Measurements from ENCODE around the gene KRTAP5-7. TPM values are rescaled to one million over a fixed set of nuclear protein-coding genes. Genes with fewer than 3 reads are reported as not detected.

The KRTAP5-7 gene
- polyA plus RNA-seq, 4 donors: 0.07 to 0.12 TPM; not detected in 2

DNA sequence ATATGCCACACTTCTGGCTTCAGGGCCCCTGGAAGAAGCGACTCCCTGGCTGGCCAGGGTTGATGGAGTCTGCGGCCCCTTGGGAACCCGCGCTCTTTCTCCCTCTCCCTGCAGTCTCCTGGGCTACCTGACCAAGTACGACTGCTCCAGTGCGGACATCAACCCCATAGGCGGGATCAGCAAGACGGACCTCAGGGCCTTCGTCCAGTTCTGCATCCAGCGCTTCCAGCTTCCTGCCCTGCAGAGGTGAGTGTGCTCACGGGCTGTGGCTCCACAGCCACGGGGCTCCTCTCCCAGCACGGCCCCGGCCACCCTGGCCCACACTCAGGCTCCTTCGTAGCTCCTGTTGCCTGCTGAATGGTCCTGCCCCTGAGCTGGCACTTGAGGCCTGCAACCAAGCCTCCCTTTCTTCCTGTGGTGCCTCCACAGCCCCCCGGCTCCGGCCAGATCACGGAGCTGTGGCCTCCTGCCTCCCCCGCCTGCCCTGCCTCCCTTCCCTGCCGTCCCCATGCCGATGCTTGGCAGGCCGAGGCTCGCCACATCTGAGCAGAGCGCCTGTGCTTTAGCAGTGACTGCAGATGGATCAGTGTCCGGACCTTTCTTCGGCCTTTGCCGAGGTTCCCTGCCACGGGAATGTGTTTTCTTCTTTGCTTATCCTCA, 36.2 kb upstream of the KRTAP5-7 start:
- H3K4me1 ChIP-seq (ENCODE audit: control insufficient read depth in 3 of 3, insufficient read depth in 2 of 3, low read depth in 1 of 3, low read length in 2 of 3): peaks cover 0 to 7% (median 0%) of the 10 kb centered on the region in 3 donors
- peaks cover 5 to 68% (median 39%) of the 10 kb centered on the region in 3 donors for H3K36me3 ChIP-seq (ENCODE audit: control insufficient read depth in 3 of 3, insufficient read depth in 2 of 3, low read depth in 1 of 3, low read length in 3 of 3)
- H3K27me3 ChIP-seq (ENCODE audit: control insufficient read depth in 3 of 3, insufficient read depth in 3 of 3, low read length in 3 of 3): no peaks in the 10 kb centered on the region
- H3K4me3 ChIP-seq (ENCODE audit: low read depth in 1 of 3, low read length in 3 of 3): no peak overlapping the region
- H3K27ac ChIP-seq (ENCODE audit: low read depth in 1 of 3, low read length in 2 of 3): no peak overlapping the region
- FAIRE-seq (no peak), DNase-seq (no peak)
- H3K9me3 ChIP-seq (ENCODE audit: control insufficient read depth in 2 of 2, insufficient read depth in 1 of 2, low read depth in 1 of 2, low read length in 1 of 2): no peaks in the 10 kb centered on the region
- 96 to 98% (median 96%) methylated on average over 28 of the region's 28 CpGs for WGBS, 3 donors

DNA sequence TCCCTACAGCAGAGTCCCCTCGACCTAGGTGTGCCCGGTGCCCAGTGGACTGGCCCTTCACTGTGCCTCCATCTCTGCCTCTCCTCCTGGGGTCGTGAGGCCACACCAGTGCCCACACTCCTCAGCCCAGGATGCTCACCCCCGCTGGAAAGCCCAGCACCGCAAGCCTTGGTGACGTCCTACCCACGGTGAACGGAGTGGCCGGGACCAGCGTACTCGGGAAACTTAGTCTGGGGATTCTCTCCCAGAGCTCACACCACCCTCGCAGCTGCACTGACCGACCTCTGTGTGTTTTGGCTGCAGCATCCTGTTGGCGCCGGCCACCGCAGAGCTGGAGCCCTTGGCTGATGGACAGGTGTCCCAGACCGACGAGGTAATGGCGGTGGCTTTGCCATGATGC, 35.5 kb upstream of the KRTAP5-7 start:
- FAIRE-seq: no peak
- Histone ChIP-seq H3K9me3 (ENCODE audit: control insufficient read depth in 2 of 2, insufficient read depth in 1 of 2, low read depth in 1 of 2, low read length in 1 of 2) (no peaks in the 10 kb centered on the region), H3K27ac (ENCODE audit: low read depth in 1 of 3, low read length in 2 of 3) (no peak overlapping the region), H3K36me3 (ENCODE audit: control insufficient read depth in 3 of 3, insufficient read depth in 2 of 3, low read depth in 1 of 3, low read length in 3 of 3) (peaks cover 10 to 71% (median 42%) of the 10 kb centered on the region in 3 donors), H3K27me3 (ENCODE audit: control insufficient read depth in 3 of 3, insufficient read depth in 3 of 3, low read length in 3 of 3) (no peaks in the 10 kb centered on the region), H3K4me1 (ENCODE audit: control insufficient read depth in 3 of 3, insufficient read depth in 2 of 3, low read depth in 1 of 3, low read length in 2 of 3) (peaks cover 0 to 7% (median 0%) of the 10 kb centered on the region in 3 donors), H3K4me3 (ENCODE audit: low read depth in 1 of 3, low read length in 3 of 3) (no peak overlapping the region)
- no peak for DNase-seq
- 93 to 98% (median 95%) methylated on average over 19 of the region's 19 CpGs for WGBS, 3 donors

DNA sequence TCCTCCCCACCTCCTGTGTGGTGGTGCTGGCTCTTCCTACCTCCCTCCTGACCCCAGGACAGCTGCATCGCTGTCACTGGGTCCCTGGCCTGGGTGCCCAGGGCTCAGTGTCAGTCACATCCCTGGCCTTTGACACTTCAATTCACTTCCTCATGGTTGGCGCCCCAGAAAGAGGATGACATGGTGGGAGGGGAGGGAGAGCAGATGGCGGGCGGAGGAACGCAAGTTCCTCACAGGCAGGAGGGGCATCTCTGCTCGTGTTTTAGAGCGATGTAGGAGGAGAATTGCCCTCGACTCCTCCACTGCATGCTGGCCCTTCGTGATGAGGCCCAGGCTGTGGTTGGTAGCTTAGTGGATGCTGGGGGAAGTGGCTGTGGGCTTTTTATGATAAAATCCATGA, 35.1 kb upstream of the KRTAP5-7 start:
- Histone ChIP-seq H3K4me3 (ENCODE audit: low read depth in 1 of 3, low read length in 3 of 3) (no peak overlapping the region), H3K4me1 (ENCODE audit: control insufficient read depth in 3 of 3, insufficient read depth in 2 of 3, low read depth in 1 of 3, low read length in 2 of 3) (peaks cover 0 to 7% (median 0%) of the 10 kb centered on the region in 3 donors), H3K27me3 (ENCODE audit: control insufficient read depth in 3 of 3, insufficient read depth in 3 of 3, low read length in 3 of 3) (no peaks in the 10 kb centered on the region), H3K36me3 (ENCODE audit: control insufficient read depth in 3 of 3, insufficient read depth in 2 of 3, low read depth in 1 of 3, low read length in 3 of 3) (peaks cover 10 to 75% (median 43%) of the 10 kb centered on the region in 3 donors), H3K27ac (ENCODE audit: low read depth in 1 of 3, low read length in 2 of 3) (no peak overlapping the region), H3K9me3 (ENCODE audit: control insufficient read depth in 2 of 2, insufficient read depth in 1 of 2, low read depth in 1 of 2, low read length in 1 of 2) (no peaks in the 10 kb centered on the region)
- 92 to 93% (median 92%) methylated on average over 9 of the region's 9 CpGs for WGBS, 3 donors
- FAIRE-seq (no peak), DNase-seq (no peak)

DNA sequence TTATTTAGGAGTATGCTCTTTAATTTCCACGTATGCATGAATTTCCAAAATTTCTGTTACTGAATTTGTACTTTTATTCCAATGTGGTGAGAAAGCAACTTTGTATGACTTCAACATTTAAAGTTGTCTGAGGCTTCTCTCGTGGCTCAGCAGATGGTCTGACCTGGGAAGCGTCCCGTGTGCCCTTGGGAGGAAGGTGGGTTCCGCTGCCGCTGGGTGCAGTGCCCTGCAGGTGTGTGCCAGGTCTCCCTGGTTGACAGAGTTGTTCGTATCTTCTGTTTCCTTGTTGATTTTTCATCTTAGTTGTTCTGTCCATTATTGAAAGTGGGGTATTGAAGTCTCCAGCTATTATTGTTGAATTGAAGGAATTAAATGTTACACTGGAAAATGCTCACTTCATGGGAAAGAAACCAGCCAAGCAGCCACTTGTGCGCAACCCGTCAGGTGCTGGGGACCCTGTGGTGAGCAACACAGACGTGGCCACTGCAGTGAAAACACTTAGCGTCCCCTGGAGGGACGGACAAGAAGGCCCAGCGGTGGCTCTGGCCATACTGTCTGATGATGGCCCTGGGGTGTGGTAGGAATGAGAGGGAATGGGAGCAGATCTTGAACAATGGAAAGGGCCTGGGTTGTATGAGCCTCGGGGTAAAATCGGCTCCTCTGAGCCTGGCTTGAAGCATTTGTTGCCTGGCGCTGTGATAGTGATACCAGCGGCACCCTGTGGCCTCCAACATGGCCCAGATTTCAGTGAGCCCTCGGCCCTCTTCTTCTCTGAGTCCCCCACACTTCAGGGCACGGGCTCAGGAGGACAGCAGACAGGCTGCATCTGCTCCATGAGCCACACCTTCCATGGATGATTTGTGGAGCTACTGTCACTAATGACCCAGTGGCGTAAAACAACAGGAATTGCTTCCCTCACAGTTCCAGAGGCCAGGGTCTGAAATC, 31.5 kb upstream of the KRTAP5-7 start:
- FAIRE-seq (no peak), DNase-seq (no peak)
- H3K27me3 ChIP-seq (ENCODE audit: control insufficient read depth in 3 of 3, insufficient read depth in 3 of 3, low read length in 3 of 3): no peaks in the 10 kb centered on the region
- no peak overlapping the region for H3K4me3 ChIP-seq (ENCODE audit: low read depth in 1 of 3, low read length in 3 of 3)
- H3K9me3 ChIP-seq (ENCODE audit: control insufficient read depth in 2 of 2, insufficient read depth in 1 of 2, low read depth in 1 of 2, low read length in 1 of 2): no peaks in the 10 kb centered on the region
- peaks cover 22 to 80% (median 43%) of the 10 kb centered on the region in 3 donors for H3K36me3 ChIP-seq (ENCODE audit: control insufficient read depth in 3 of 3, insufficient read depth in 2 of 3, low read depth in 1 of 3, low read length in 3 of 3)
- no peak overlapping the region for H3K27ac ChIP-seq (ENCODE audit: low read depth in 1 of 3, low read length in 2 of 3)
- 95% methylated on average over 20 of the region's 20 CpGs for WGBS, 3 donors
- H3K4me1 ChIP-seq (ENCODE audit: control insufficient read depth in 3 of 3, insufficient read depth in 2 of 3, low read depth in 1 of 3, low read length in 2 of 3): no peaks in the 10 kb centered on the region

DNA sequence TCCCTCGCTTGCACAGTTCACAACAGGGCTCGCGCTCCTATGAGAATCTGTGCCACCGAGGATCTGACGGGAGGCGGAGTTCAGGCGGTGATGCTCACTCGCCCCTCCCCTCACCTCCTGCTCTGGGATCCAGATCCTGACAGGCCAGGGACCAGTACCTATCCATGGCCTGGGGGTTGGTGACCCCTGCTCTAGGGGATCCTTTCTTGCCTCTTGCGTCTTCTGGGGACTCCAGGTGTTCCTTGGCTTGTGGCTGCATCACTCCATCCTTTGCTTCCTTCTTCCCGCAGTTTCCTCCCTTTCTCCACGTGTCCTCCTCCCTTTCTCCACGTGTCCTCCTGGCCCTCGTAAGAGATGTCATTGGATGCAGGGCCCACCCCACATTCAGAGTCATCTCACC, 30.6 kb upstream of the KRTAP5-7 start:
- Histone ChIP-seq H3K4me3 (ENCODE audit: low read depth in 1 of 3, low read length in 3 of 3) (no peak overlapping the region), H3K27ac (ENCODE audit: low read depth in 1 of 3, low read length in 2 of 3) (no peak overlapping the region), H3K4me1 (ENCODE audit: control insufficient read depth in 3 of 3, insufficient read depth in 2 of 3, low read depth in 1 of 3, low read length in 2 of 3) (no peaks in the 10 kb centered on the region), H3K27me3 (ENCODE audit: control insufficient read depth in 3 of 3, insufficient read depth in 3 of 3, low read length in 3 of 3) (no peaks in the 10 kb centered on the region), H3K36me3 (ENCODE audit: control insufficient read depth in 3 of 3, insufficient read depth in 2 of 3, low read depth in 1 of 3, low read length in 3 of 3) (peaks cover 22 to 80% (median 38%) of the 10 kb centered on the region in 3 donors), H3K9me3 (ENCODE audit: control insufficient read depth in 2 of 2, insufficient read depth in 1 of 2, low read depth in 1 of 2, low read length in 1 of 2) (no peaks in the 10 kb centered on the region)
- FAIRE-seq (no peak), DNase-seq (no peak)
- WGBS, 3 donors: 97 to 98% (median 97%) methylated on average over 13 of the region's 13 CpGs

DNA sequence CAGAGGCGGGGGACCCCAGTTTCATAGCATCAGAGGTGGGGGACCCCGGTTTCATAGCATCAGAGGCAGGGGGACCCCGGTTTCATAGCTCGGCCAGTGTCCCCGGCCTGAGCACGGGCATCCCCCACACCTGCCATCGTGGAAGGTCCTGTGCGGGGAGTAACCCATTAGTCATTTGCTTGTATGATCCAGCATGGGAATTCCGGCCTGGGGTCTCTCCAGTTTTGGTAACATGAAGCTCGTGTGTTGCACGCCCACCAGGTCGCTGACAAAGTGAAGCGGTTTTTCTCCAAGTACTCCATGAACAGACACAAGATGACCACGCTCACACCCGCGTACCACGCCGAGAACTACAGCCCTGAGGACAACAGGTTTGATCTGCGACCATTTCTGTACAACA, 29.0 kb upstream of the KRTAP5-7 start:
- FAIRE-seq: no peak
- Histone ChIP-seq H3K36me3 (ENCODE audit: control insufficient read depth in 3 of 3, insufficient read depth in 2 of 3, low read depth in 1 of 3, low read length in 3 of 3) (peaks cover 24 to 80% (median 30%) of the 10 kb centered on the region in 3 donors), H3K9me3 (ENCODE audit: control insufficient read depth in 2 of 2, insufficient read depth in 1 of 2, low read depth in 1 of 2, low read length in 1 of 2) (no peaks in the 10 kb centered on the region), H3K4me3 (ENCODE audit: low read depth in 1 of 3, low read length in 3 of 3) (no peak overlapping the region), H3K4me1 (ENCODE audit: control insufficient read depth in 3 of 3, insufficient read depth in 2 of 3, low read depth in 1 of 3, low read length in 2 of 3) (no peaks in the 10 kb centered on the region), H3K27me3 (ENCODE audit: control insufficient read depth in 3 of 3, insufficient read depth in 3 of 3, low read length in 3 of 3) (no peaks in the 10 kb centered on the region), H3K27ac (ENCODE audit: low read depth in 1 of 3, low read length in 2 of 3) (no peak overlapping the region)
- DNase-seq: no peak
- 94 to 97% (median 96%) methylated on average over 19 of the region's 19 CpGs for WGBS, 3 donors

DNA sequence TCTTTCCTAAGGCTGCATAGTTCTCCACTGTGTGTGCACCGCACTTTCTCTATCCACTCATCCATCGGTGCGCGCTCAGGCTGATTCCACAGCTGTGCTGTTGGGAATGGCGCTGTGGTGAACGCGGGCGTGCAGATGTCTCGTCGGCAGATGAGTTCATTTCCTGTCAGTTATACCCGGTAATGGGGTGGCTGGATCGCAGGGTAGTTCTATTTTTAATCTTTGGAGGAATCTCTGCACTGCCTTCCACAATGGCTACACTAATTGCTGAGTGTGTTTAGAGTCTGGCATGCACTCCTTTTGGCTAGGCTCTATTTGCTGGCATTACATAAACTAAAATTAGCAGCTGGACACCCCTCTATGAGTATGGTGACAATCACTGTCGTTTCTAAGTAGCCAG, 27.9 kb upstream of the KRTAP5-7 start:
- no peak overlapping the region for H3K4me3 ChIP-seq (ENCODE audit: low read depth in 1 of 3, low read length in 3 of 3)
- H3K27me3 ChIP-seq (ENCODE audit: control insufficient read depth in 3 of 3, insufficient read depth in 3 of 3, low read length in 3 of 3): no peaks in the 10 kb centered on the region
- no peak overlapping the region for H3K27ac ChIP-seq (ENCODE audit: low read depth in 1 of 3, low read length in 2 of 3)
- no peaks in the 10 kb centered on the region for H3K9me3 ChIP-seq (ENCODE audit: control insufficient read depth in 2 of 2, insufficient read depth in 1 of 2, low read depth in 1 of 2, low read length in 1 of 2)
- no peaks in the 10 kb centered on the region for H3K4me1 ChIP-seq (ENCODE audit: control insufficient read depth in 3 of 3, insufficient read depth in 2 of 3, low read depth in 1 of 3, low read length in 2 of 3)
- WGBS, 3 donors: 70 to 93% (median 88%) methylated on average over 13 of the region's 13 CpGs
- FAIRE-seq: no peak
- H3K36me3 ChIP-seq (ENCODE audit: control insufficient read depth in 3 of 3, insufficient read depth in 2 of 3, low read depth in 1 of 3, low read length in 3 of 3): peaks cover 23 to 81% (median 27%) of the 10 kb centered on the region in 3 donors
- DNase-seq: no peak

DNA sequence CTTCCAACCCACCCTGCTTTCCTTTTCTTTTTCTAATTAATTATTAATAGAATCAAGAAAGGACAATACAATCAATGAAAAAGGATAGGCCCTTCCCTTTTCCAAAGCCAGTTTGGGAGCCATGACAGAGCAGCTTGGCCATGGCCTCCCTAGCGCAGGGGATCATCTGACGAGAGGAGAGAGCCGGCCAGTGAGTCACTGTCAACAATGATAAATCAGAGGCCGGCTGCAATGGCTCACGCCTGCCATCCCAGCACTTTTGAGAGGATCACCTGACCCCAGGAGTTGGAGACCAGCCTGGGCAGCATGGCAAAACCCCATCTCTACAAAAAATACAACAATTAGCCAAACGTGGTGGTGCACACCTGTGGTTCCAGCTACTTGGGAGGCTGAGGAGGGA, 27.5 kb upstream of the KRTAP5-7 start:
- 90 to 95% (median 93%) methylated on average over 6 of the region's 6 CpGs for WGBS, 3 donors
- H3K9me3 ChIP-seq (ENCODE audit: control insufficient read depth in 2 of 2, insufficient read depth in 1 of 2, low read depth in 1 of 2, low read length in 1 of 2): no peaks in the 10 kb centered on the region
- DNase-seq (no peak), FAIRE-seq (no peak)
- H3K4me1 ChIP-seq (ENCODE audit: control insufficient read depth in 3 of 3, insufficient read depth in 2 of 3, low read depth in 1 of 3, low read length in 2 of 3): no peaks in the 10 kb centered on the region
- no peak overlapping the region for H3K4me3 ChIP-seq (ENCODE audit: low read depth in 1 of 3, low read length in 3 of 3)
- H3K27me3 ChIP-seq (ENCODE audit: control insufficient read depth in 3 of 3, insufficient read depth in 3 of 3, low read length in 3 of 3): no peaks in the 10 kb centered on the region
- peaks cover 25 to 81% (median 27%) of the 10 kb centered on the region in 3 donors for H3K36me3 ChIP-seq (ENCODE audit: control insufficient read depth in 3 of 3, insufficient read depth in 2 of 3, low read depth in 1 of 3, low read length in 3 of 3)
- H3K27ac ChIP-seq (ENCODE audit: low read depth in 1 of 3, low read length in 2 of 3): no peak overlapping the region

All from small intestine (tissue), 7 donors.